ENCODE data around the gene AZIN2. TPM values are rescaled to one million over a fixed set of nuclear protein-coding genes. Genes with fewer than 3 reads are reported as not detected.
A peak's percentile ranks its signal among the peaks of the same experiment; 100 is the strongest.

The AZIN2 gene
- total and polyA plus RNA-seq, 12 donors: 2.3 to 18.9 (median 10.7) TPM

- H3K36me3 ChIP-seq (replicated peaks in 1 of 2): no peaks in the 10 kb centered on the region
- DNase-seq: peak in 6 of 7 donors; percentile 39 to 63 (median 50)
- H3K27me3 ChIP-seq: no peaks in the 10 kb centered on the region
- H3K9me3 ChIP-seq (replicated peaks in 1 of 3): no peaks in the 10 kb centered on the region
- intact Hi-C loops (cut with DNase I): loop anchor here in 1 of 2 donors (10.0 kb wide), 1 partner anchor 518 kb away; no protein-coding TSS in a partner anchor
- H3K4me1 ChIP-seq (replicated peaks in 1 of 2): peaks cover 6 to 14% of the 10 kb centered on the region in 2 donors
- TF ChIP-seq POLR2A (IDR thresholded peaks at IDR 0.05): no peak
- TF ChIP-seq, protein P1, sequence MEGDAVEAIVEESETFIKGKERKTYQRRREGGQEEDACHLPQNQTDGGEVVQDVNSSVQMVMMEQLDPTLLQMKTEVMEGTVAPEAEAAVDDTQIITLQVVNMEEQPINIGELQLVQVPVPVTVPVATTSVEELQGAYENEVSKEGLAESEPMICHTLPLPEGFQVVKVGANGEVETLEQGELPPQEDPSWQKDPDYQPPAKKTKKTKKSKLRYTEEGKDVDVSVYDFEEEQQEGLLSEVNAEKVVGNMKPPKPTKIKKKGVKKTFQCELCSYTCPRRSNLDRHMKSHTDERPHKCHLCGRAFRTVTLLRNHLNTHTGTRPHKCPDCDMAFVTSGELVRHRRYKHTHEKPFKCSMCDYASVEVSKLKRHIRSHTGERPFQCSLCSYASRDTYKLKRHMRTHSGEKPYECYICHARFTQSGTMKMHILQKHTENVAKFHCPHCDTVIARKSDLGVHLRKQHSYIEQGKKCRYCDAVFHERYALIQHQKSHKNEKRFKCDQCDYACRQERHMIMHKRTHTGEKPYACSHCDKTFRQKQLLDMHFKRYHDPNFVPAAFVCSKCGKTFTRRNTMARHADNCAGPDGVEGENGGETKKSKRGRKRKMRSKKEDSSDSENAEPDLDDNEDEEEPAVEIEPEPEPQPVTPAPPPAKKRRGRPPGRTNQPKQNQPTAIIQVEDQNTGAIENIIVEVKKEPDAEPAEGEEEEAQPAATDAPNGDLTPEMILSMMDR (IDR thresholded peaks at IDR 0.05): no peak
- no peak overlapping the region for H3K4me3 ChIP-seq
- H3K27ac ChIP-seq: peak overlapping the region in 2 of 5 donors; percentile 17 to 53
- WGBS, 4 donors: 20 to 62% (median 37%) methylated on average over 4 to 7 of the region's 7 CpGs
Observed at GRCh38 chr1:33096363-33097005, 15.5 kb downstream of the AZIN2 start.

DNA sequence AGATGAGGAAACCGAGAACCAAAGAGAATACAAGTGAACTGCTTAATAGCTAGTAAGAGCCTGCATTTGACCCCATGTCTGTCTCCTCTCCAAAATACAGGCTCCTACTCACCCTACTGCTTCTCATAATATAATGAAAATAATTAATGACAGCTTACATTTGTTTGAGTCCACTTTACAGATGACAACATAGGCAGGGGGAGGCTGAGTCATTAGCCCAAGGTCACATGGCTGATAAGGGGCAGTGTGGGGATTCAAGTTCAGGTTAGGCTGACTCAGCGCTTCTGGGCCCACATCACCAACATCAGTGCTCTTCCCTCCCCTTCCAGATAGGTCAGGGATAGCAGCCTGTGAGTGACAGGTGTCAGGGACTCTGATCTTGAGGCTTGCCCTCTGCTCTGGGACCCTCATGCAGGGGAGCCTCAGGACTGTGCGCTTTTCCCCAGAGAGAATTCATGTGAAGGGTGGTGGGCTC, 16.2 kb downstream of the AZIN2 start:
- Histone ChIP-seq H3K36me3 (replicated peaks in 1 of 2) (no peaks in the 10 kb centered on the region), H3K9me3 (replicated peaks in 1 of 3) (no peaks in the 10 kb centered on the region), H3K4me3 (no peak overlapping the region), H3K4me1 (replicated peaks in 1 of 2) (peaks cover 6 to 14% of the 10 kb centered on the region in 2 donors), H3K27ac (peak overlapping the region in 1 of 5 donors; percentile 53), H3K27me3 (no peaks in the 10 kb centered on the region)
- TF ChIP-seq POLR2A (IDR thresholded peaks at IDR 0.05): no peak
- TF ChIP-seq, protein P1 (IDR thresholded peaks at IDR 0.05): no peak
- 80 to 96% (median 86%) methylated on average over 2 to 3 of the region's 3 CpGs for WGBS, 4 donors
- intact Hi-C loops (cut with DNase I): loop anchor here in 1 of 2 donors (10.0 kb wide), 1 partner anchor 518 kb away; no protein-coding TSS in a partner anchor
- peak in 6 of 7 donors; percentile 47 to 63 (median 55) for DNase-seq

DNA sequence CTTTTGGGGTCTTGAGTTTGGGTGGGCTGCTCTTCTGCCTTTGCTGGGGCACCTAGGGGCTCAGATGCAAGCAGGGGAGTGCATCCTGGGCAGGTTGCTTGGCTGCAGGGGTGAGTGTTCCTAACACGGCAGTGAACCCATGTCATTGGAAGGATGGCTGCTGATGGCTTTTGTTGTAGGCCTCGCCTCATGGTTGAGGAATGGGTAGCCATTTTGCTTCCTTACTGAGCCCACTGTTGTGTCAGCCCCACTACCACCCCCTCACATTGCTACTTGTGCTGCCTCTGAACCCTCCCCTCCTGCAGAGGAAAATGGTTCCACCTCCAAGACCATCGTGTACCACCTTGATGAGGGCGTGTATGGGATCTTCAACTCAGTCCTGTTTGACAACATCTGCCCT, 16.8 kb downstream of the AZIN2 start:
- H3K27ac ChIP-seq: no peak overlapping the region
- intact Hi-C loops (cut with DNase I): loop anchor here in 1 of 2 donors (10.0 kb wide), 1 partner anchor 517 kb away; no protein-coding TSS in a partner anchor
- TF ChIP-seq POLR2A (IDR thresholded peaks at IDR 0.05): no peak
- TF ChIP-seq, protein P1 (IDR thresholded peaks at IDR 0.05): no peak
- H3K36me3 ChIP-seq (replicated peaks in 1 of 2): no peaks in the 10 kb centered on the region
- H3K9me3 ChIP-seq (replicated peaks in 1 of 3): no peaks in the 10 kb centered on the region
- no peaks in the 10 kb centered on the region for H3K27me3 ChIP-seq
- peaks cover 6 to 14% of the 10 kb centered on the region in 2 donors for H3K4me1 ChIP-seq (replicated peaks in 1 of 2)
- DNase-seq: peak in 1 of 7 donors; percentile 28
- H3K4me3 ChIP-seq: no peak overlapping the region
- WGBS, 4 donors: 95 to 100% (median 96%) methylated on average over 4 of the region's 4 CpGs

DNA sequence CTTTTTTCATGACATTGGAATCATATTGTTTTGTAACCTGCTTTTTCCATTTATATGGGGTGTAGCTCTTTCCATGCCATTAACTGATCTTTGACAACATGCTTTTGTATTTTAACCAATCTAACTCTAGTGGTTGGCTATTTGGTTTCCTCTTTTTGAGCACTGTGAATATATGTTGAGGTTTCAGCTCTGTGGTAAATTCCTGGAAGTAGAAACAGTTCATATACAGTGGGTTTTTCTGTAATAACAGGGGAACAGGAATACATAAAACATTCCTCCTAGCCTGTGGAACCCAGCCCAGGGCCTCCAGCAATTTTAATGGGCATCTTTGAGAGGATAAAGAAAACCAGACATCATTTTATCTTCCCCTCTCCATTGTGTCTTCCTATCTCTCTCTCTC, 17.4 kb downstream of the AZIN2 start:
- H3K9me3 ChIP-seq (replicated peaks in 1 of 3): no peaks in the 10 kb centered on the region
- intact Hi-C loops (cut with DNase I): loop anchor here in 1 of 2 donors (10.0 kb wide), 1 partner anchor 516 kb away; no protein-coding TSS in a partner anchor
- no peaks in the 10 kb centered on the region for H3K36me3 ChIP-seq (replicated peaks in 1 of 2)
- no peaks in the 10 kb centered on the region for H3K27me3 ChIP-seq
- H3K4me1 ChIP-seq (replicated peaks in 1 of 2): peaks cover 6 to 14% of the 10 kb centered on the region in 2 donors
- no peak for TF ChIP-seq POLR2A (IDR thresholded peaks at IDR 0.05)
- TF ChIP-seq, protein P1 (IDR thresholded peaks at IDR 0.05): no peak
- DNase-seq: no peak
- no peak overlapping the region for H3K27ac ChIP-seq
- no peak overlapping the region for H3K4me3 ChIP-seq

Data from adrenal gland (tissue), 12 donors.